H9 (cell line): ENCODE results near the gene MNX1. TPM values are rescaled to one million over a fixed set of nuclear protein-coding genes. Genes with fewer than 3 reads are reported as not detected.

Source experiments
- DNase-seq: peaks from one replicate; pipeline ENCODE4 v3.0.0-alpha.2; 2017
- H2AFZ ChIP-seq: one replicate; pipeline ENCODE4 v1.6.1; 2013; ENCODE audit warnings: mild to moderate bottlenecking, low read length, control low read depth, moderate library complexity
- H2AK5ac ChIP-seq: 2 replicates; pipeline ENCODE4 v1.6.1; 2013; ENCODE audit warnings: low read length, control low read depth, mixed read lengths; ENCODE audit not compliant: insufficient read length
- H2BK120ac ChIP-seq: one replicate; pipeline ENCODE4 v1.6.1; 2013; ENCODE audit warnings: low read depth, mild to moderate bottlenecking, low read length, control low read depth, inconsistent platforms; ENCODE audit not compliant: poor library complexity, severe bottlenecking
- H2BK12ac ChIP-seq: 2 replicates; pipeline ENCODE4 v1.6.1; 2013; ENCODE audit warnings: low read length, control low read depth, mixed read lengths, low read depth; ENCODE audit not compliant: insufficient read length
- H2BK15ac ChIP-seq: 2 replicates; pipeline ENCODE4 v1.6.1; 2013; ENCODE audit warnings: low read depth, low read length, control low read depth
- H2BK20ac ChIP-seq: one replicate; pipeline ENCODE4 v1.6.1; 2013; ENCODE audit warnings: low read depth, mild to moderate bottlenecking, low read length, control low read depth, inconsistent platforms; ENCODE audit not compliant: poor library complexity, severe bottlenecking
- H2BK5ac ChIP-seq: 2 replicates; pipeline ENCODE4 v1.6.1; 2013; ENCODE audit warnings: low read length, control low read depth, mixed read lengths; ENCODE audit not compliant: insufficient read length
- H3K14ac ChIP-seq: 2 replicates; pipeline ENCODE4 v1.6.1; 2013; ENCODE audit warnings: low read length, control low read depth; ENCODE audit not compliant: insufficient read depth
- H3K18ac ChIP-seq: 2 replicates; pipeline ENCODE4 v1.6.1; 2013; ENCODE audit warnings: low read depth, mild to moderate bottlenecking, mixed read lengths, low read length, control low read depth; ENCODE audit not compliant: insufficient read length
- H3K23ac ChIP-seq: 2 replicates; pipeline ENCODE4 v1.6.1; 2013; ENCODE audit warnings: low read length, control low read depth, mixed read lengths, low read depth; ENCODE audit not compliant: insufficient read length
- H3K23me2 ChIP-seq: 2 replicates; pipeline ENCODE4 v1.6.1; 2013; ENCODE audit warnings: low read depth, mild to moderate bottlenecking, mixed read lengths, low read length, control low read depth; ENCODE audit not compliant: insufficient read length, poor library complexity, severe bottlenecking
- H3K27ac ChIP-seq: 2 replicates; pipeline ENCODE4 v1.5.1; 2013; ENCODE audit warnings: low read length, control low read depth, mixed read lengths, low read depth; ENCODE audit not compliant: insufficient read length
- H3K27me3 ChIP-seq: 2 replicates; pipeline ENCODE4 v1.6.1; 2013; ENCODE audit warnings: low read length, control low read depth, inconsistent platforms; ENCODE audit not compliant: insufficient read depth
- H3K4ac ChIP-seq: 2 replicates; pipeline ENCODE4 v1.6.1; 2013; ENCODE audit warnings: low read depth, mild to moderate bottlenecking, control low read depth, inconsistent platforms, low read length, moderate library complexity
- H3K4me1 ChIP-seq: 2 replicates; pipeline ENCODE4 v1.6.1; 2013; ENCODE audit warnings: low read length, control low read depth, inconsistent platforms; ENCODE audit not compliant: insufficient read depth
- H3K4me2 ChIP-seq: 2 replicates; pipeline ENCODE4 v1.6.1; 2013; ENCODE audit warnings: low read length, control low read depth, mixed read lengths; ENCODE audit not compliant: insufficient read length, insufficient read depth
- H3K56ac ChIP-seq: 2 replicates; pipeline ENCODE4 v1.6.1; 2013; ENCODE audit warnings: low read depth, mild to moderate bottlenecking, mixed read lengths, low read length, control low read depth; ENCODE audit not compliant: insufficient read length
- H3K79me1 ChIP-seq: 2 replicates; pipeline ENCODE4 v1.6.1; 2013; ENCODE audit warnings: low read depth, mild to moderate bottlenecking, moderate library complexity, low read length, control low read depth, inconsistent platforms; ENCODE audit not compliant: insufficient read depth, poor library complexity, severe bottlenecking
- H3K79me2 ChIP-seq: 2 replicates; pipeline ENCODE4 v1.6.1; 2013; ENCODE audit warnings: low read length, control low read depth, inconsistent platforms; ENCODE audit not compliant: insufficient read depth
- H3K9ac ChIP-seq: 2 replicates; pipeline ENCODE4 v1.6.1; 2013; ENCODE audit warnings: low read length, control low read depth, mixed read lengths; ENCODE audit not compliant: insufficient read length; ENCODE audit errors: extremely low read depth
- H3K9me3 ChIP-seq: one replicate; pipeline ENCODE4 v1.6.1; 2013; ENCODE audit warnings: low read depth, low read length, inconsistent platforms; ENCODE audit not compliant: control insufficient read depth
- H3T11ph ChIP-seq: one replicate; pipeline ENCODE4 v1.6.1; 2013; ENCODE audit warnings: mild to moderate bottlenecking, low read length, control low read depth, inconsistent platforms
- H4K20me1 ChIP-seq: one replicate; pipeline ENCODE4 v1.6.1; 2013; ENCODE audit not compliant: control insufficient read depth, insufficient read length, insufficient read depth
- H4K5ac ChIP-seq: 2 replicates; pipeline ENCODE4 v1.6.1; 2013; ENCODE audit warnings: low read depth, mild to moderate bottlenecking, mixed read lengths, low read length, control low read depth; ENCODE audit not compliant: insufficient read length
- H4K8ac ChIP-seq: replicated peaks from 2 replicates; pipeline ENCODE4 v1.6.1; 2013; ENCODE audit warnings: low read length, control low read depth, mixed read lengths, low read depth; ENCODE audit not compliant: insufficient read length
- H4K91ac ChIP-seq: 2 replicates; pipeline ENCODE4 v1.6.1; 2013; ENCODE audit warnings: low read depth, mild to moderate bottlenecking, moderate library complexity, mixed read lengths, low read length, control low read depth; ENCODE audit not compliant: insufficient read length
- H3K27ac Mint-ChIP-seq, 3 experiments: 2 replicates in 2 of 3; 3 replicates in 1 of 3; pipeline ENCODE4 v1.8.0; 2020 to 2021; ENCODE audit warnings: mixed read lengths in 3 of 3, mild to moderate bottlenecking in 1 of 3, moderate library complexity in 1 of 3
- H3K27me3 Mint-ChIP-seq: 2 replicates; pipeline ENCODE4 v1.8.0; 2021; ENCODE audit warnings: low read depth, mild to moderate bottlenecking, moderate library complexity, mixed read lengths
- H3K36me3 Mint-ChIP-seq, 3 experiments: 2 replicates in 2 of 3; 3 replicates in 1 of 3; pipeline ENCODE4 v1.8.0; 2020 to 2021; ENCODE audit warnings: low read depth in 3 of 3, mixed read lengths in 3 of 3; ENCODE audit not compliant: insufficient read depth in 1 of 3
- H3K4me1 Mint-ChIP-seq, 2 experiments: 2 replicates each; pipeline ENCODE4 v1.8.0; 2020; ENCODE audit warnings: mixed read lengths in 2 of 2
- H3K4me3 Mint-ChIP-seq, 2 experiments: 2 replicates in 1 of 2; 3 replicates in 1 of 2; pipeline ENCODE4 v1.8.0; 2020 to 2021; ENCODE audit warnings: mild to moderate bottlenecking in 2 of 2, mixed read lengths in 2 of 2, moderate library complexity in 1 of 2
- H3K9me3 Mint-ChIP-seq, 2 experiments: 2 replicates in 1 of 2; 3 replicates in 1 of 2; pipeline ENCODE4 v1.8.0; 2020; ENCODE audit warnings: mild to moderate bottlenecking in 2 of 2, mixed read lengths in 2 of 2, moderate library complexity in 1 of 2
- WGBS: extraction: QIAGEN DNeasy Blood & Tissue Kit; methylation state at CpG from one replicate; pipeline ENCODE4 v1.1.7; 2013; ENCODE audit warnings: missing lambda C conversion rate, low lambda C conversion rate, mixed read lengths; ENCODE audit not compliant: insufficient read length; ENCODE audit errors: extremely low coverage; 5-methylcytosine and 5-hydroxymethylcytosine counted together
- total RNA-seq: library from RNA; stranded (reverse); gene quantifications from 2 replicates; pipeline ENCODE4 v1.2.1, GENCODE V29; 2021
- TF ChIP-seq, protein P1 (sequence below): fragments of 200-600 bp; sonication (generic); conservative IDR thresholded peaks from 3 replicates; pipeline ENCODE4 v1.8.0; 2021; ENCODE audit warnings: antibody characterized with exemption, mild to moderate bottlenecking

The MNX1 gene
- total RNA-seq, 1 experiment from 2014 or later = not detected

DNA sequence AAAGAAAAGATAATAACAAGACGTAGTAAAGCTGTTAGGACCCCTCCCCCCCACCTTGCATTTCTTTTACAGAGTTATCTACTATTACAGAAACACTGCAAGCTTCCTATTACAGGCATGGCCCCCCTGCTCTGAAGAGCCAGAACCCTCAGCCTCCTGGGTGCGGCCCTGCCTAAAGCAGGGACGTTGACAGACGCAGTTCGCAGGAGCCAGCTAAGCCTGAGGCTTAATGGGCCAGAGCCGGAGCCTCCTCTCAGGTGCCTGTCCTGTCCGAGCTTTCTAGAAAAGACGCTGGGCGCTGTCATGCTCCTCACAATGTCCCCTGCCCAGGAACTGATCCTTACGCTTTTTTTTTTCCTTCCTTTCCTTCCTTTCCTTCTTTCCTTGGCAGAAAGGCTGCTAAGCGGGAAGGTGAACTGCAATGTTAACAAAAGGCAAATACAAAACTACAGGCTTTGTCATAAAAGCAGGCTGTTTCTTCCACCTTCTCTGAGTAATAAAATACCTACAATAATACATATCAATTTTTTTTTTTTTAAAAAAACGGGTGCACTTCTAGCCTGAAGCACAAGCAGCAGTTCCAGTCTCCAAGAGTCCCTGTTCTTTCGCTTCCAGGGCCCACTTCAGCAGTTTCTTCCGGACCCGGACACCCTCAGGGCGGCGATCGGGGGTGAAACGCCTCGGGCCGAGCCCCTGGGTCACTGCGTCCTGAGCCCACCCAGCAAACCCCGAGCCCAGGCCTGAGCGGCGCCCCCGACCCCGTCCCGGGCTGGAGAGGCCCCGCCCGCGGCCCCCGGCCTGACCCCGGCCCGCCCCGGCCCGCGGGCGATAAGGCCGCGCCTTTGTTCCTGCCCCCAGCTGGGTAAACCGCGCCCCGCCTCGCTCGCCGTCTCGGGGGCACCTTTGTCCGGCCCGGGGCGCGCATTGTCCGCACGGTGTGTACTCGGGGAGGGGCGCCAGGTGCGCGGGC is 11.2 kb downstream of the MNX1 start:
- no peak overlapping the region for H2BK12ac ChIP-seq
- H2BK15ac ChIP-seq = no peak overlapping the region
- no peak overlapping the region for H2BK20ac ChIP-seq
- no peak overlapping the region for H2AFZ ChIP-seq
- H3K56ac ChIP-seq = no peak overlapping the region
- no peak overlapping the region for H3K14ac ChIP-seq
- no peak overlapping the region for H3K4ac ChIP-seq
- H3K27me3 ChIP-seq = peaks cover 71% of the 10 kb centered on the region
- H3K27me3 Mint-ChIP-seq = peaks cover 97% of the 10 kb centered on the region
- H3K9ac ChIP-seq = no peak overlapping the region
- H3K79me2 ChIP-seq = no peaks in the 10 kb centered on the region
- no peak overlapping the region for H4K5ac ChIP-seq
- peak overlapping the region in 1 of 2 experiments; percentile 61; a peak in 1 of 5 replicates for H3K4me3 Mint-ChIP-seq
- H3K4me2 ChIP-seq = peak overlapping the region; percentile 18
- no peaks in the 10 kb centered on the region for H4K20me1 ChIP-seq
- H3K79me1 ChIP-seq = no peaks in the 10 kb centered on the region
- peaks cover 0 to 5% of the 10 kb centered on the region in 2 experiments; a peak in 2 of 5 replicates for H3K9me3 Mint-ChIP-seq
- H3K4me1 Mint-ChIP-seq = peaks cover 12 to 22% of the 10 kb centered on the region in 2 experiments
- H3K27ac ChIP-seq = no peak overlapping the region
- H3T11ph ChIP-seq = no peak overlapping the region
- H2AK5ac ChIP-seq = no peak overlapping the region
- WGBS = no CpG with 5 or more reads among the region's 57 CpGs
- DNase-seq = no peak
- H3K36me3 Mint-ChIP-seq = no peaks in the 10 kb centered on the region; a peak in 1 of 7 replicates
- no peak overlapping the region for H2BK5ac ChIP-seq
- no peak overlapping the region for H3K18ac ChIP-seq
- TF ChIP-seq, protein P1, sequence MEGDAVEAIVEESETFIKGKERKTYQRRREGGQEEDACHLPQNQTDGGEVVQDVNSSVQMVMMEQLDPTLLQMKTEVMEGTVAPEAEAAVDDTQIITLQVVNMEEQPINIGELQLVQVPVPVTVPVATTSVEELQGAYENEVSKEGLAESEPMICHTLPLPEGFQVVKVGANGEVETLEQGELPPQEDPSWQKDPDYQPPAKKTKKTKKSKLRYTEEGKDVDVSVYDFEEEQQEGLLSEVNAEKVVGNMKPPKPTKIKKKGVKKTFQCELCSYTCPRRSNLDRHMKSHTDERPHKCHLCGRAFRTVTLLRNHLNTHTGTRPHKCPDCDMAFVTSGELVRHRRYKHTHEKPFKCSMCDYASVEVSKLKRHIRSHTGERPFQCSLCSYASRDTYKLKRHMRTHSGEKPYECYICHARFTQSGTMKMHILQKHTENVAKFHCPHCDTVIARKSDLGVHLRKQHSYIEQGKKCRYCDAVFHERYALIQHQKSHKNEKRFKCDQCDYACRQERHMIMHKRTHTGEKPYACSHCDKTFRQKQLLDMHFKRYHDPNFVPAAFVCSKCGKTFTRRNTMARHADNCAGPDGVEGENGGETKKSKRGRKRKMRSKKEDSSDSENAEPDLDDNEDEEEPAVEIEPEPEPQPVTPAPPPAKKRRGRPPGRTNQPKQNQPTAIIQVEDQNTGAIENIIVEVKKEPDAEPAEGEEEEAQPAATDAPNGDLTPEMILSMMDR = no peak
- H3K27ac Mint-ChIP-seq = no peak overlapping the region
- no peak overlapping the region for H4K91ac ChIP-seq
- no peak overlapping the region for H4K8ac ChIP-seq
- H3K23ac ChIP-seq = no peak overlapping the region
- H3K4me1 ChIP-seq = 0 out of 2 replicates have a peak, but pooled peaks cover 4% of the 10 kb centered on the region
- H3K9me3 ChIP-seq = no peaks in the 10 kb centered on the region
- H2BK120ac ChIP-seq = no peak overlapping the region
- no peaks in the 10 kb centered on the region for H3K23me2 ChIP-seq
